Spleen (tissue), 11 donors: Measurements from ENCODE around the gene WDR13. TPM values are rescaled to one million over a fixed set of nuclear protein-coding genes. Genes with fewer than 3 reads are reported as not detected.

ENCODE experiments used
- DNase-seq: peaks from one replicate; pipeline ENCODE4 v3.0.0-alpha.2; 2020
- H3K27ac ChIP-seq, 8 donors: fragments of 200-600 bp; sonication (generic) in 7 of 8; 1 replicate in 4 of 8; 2 replicates in 4 of 8; pipeline versions ENCODE4 v1.5.0 to v1.8.0; 2016 to 2021; ENCODE audit warnings: inconsistent platforms in 4 of 8, mild to moderate bottlenecking in 4 of 8, moderate library complexity in 1 of 8
- H3K27me3 ChIP-seq, 7 donors: fragments of 200-600 bp; sonication (generic) in 6 of 7; replicated peaks in 1 of 7; 1 replicate in 4 of 7; 2 replicates in 3 of 7; pipeline versions ENCODE4 v1.5.0 to v1.8.0; 2016 to 2021; ENCODE audit warnings: inconsistent platforms in 3 of 7, mild to moderate bottlenecking in 1 of 7
- H3K36me3 ChIP-seq, 6 donors: fragments of 200-600 bp; sonication (generic) in 5 of 6; 1 replicate in 4 of 6; 2 replicates in 2 of 6; pipeline versions ENCODE4 v1.5.0 to v1.8.0; 2016 to 2021; ENCODE audit warnings: inconsistent platforms in 2 of 6
- H3K4me1 ChIP-seq, 6 donors: fragments of 200-600 bp; sonication (generic) in 5 of 6; 1 replicate in 3 of 6; 2 replicates in 3 of 6; pipeline versions ENCODE4 v1.5.0 to v1.8.0; 2016 to 2021; ENCODE audit warnings: inconsistent platforms in 3 of 6
- H3K4me3 ChIP-seq, 8 donors: fragments of 200-600 bp; sonication (generic) in 7 of 8; 1 replicate in 4 of 8; 2 replicates in 4 of 8; pipeline versions ENCODE4 v1.5.0 to v1.8.0; 2016 to 2021; ENCODE audit warnings: inconsistent platforms in 4 of 8, mild to moderate bottlenecking in 4 of 8, moderate library complexity in 2 of 8
- H3K9me3 ChIP-seq, 8 donors: fragments of 200-600 bp; sonication (generic) in 7 of 8; 1 replicate in 4 of 8; 2 replicates in 4 of 8; pipeline versions ENCODE4 v1.5.0 to v1.8.0; 2016 to 2021; ENCODE audit warnings: inconsistent platforms in 4 of 8
- CTCF ChIP-seq, 11 experiments: fragments of 200-600 bp in 7 of 11; fragments of 450-650 bp in 4 of 11; sonication (generic) in 4 of 11; IDR thresholded peaks in 8 of 11; conservative IDR thresholded peaks in 3 of 11; 1 replicate in 7 of 11; 2 replicates in 4 of 11; pipeline versions ENCODE4 v1.4.0 to v1.8.0; 2016 to 2021; ENCODE audit warnings: antibody characterized with exemption in 11 of 11, inconsistent platforms in 4 of 11, mild to moderate bottlenecking in 1 of 11
- POLR2A ChIP-seq, 3 donors: fragments of 450-650 bp; IDR thresholded peaks; one replicate each; pipeline ENCODE4 v1.5.1; 2017; ENCODE audit warnings: antibody characterized with exemption in 3 of 3, mild to moderate bottlenecking in 1 of 3
- POLR2AphosphoS5 ChIP-seq, 3 donors: sonication (generic); formaldehyde crosslinking; IDR thresholded peaks; one replicate each; pipeline ENCODE4 v1.5.1; 2017; ENCODE audit warnings: antibody characterized with exemption in 3 of 3
- WGBS, 5 donors: extraction: QIAGEN DNeasy Blood & Tissue Kit in 3 of 5; methylation state at CpG; one replicate each; pipeline versions ENCODE4 v1.1.5 to v1.1.7; 2013 to 2018; 5-methylcytosine and 5-hydroxymethylcytosine counted together
- intact Hi-C: fragments of 100-400 bp; cut with DNase I; formaldehyde crosslinking; loops from one replicate; pipeline ENCODE4 v1.15.0; 2023; ENCODE audit warnings: low total_unique reads
- polyA plus RNA-seq, 3 donors: library from polyadenylated mRNA; stranded (reverse); fragments of 200-250 nt; gene quantifications; one replicate each; pipeline ENCODE4 v1.2.1, GENCODE V29; 2013
- total RNA-seq, 7 donors: library from RNA; depleted of rRNA in 3 of 7; stranded (reverse); fragments of >200 nt in 3 of 7; fragmentation: NEBNext Ultra II Directional in 4 of 7; extraction: Animal tissue kit (Norgen Biotek cat#: 25700) in 4 of 7; gene quantifications; one replicate each; pipeline versions ENCODE4 v1.1.0 to v1.2.1, GENCODE V29; 2016 to 2021
- donor health status: healthy with polysubstance abuse.
- donor health status: DM: no; HTN: no; CAD: no; lungs with moderate emphysema.
- donor health status: DM: no; HTN: no; CAD: no.
- donor health status: Bipolar disorder and iron deficiency.
- donor health status: healthy.
- donor health status: DM: no; HTN: no; CAD: no.
- donor health status: DM: yes; HTN: yes; CAD: no.

The WDR13 gene
- total and polyA plus RNA-seq, 10 donors = 61.2 to 200 (median 85.4) TPM

- peak overlapping the region in 1 of 8 donors; percentile 24 for H3K4me3 ChIP-seq
- WGBS, 5 donors = 79 to 89% (median 85%) methylated on average over 10 of the region's 10 CpGs
- no peaks in the 10 kb centered on the region for H3K36me3 ChIP-seq
- no peak for DNase-seq
- no peaks in the 10 kb centered on the region for H3K27me3 ChIP-seq
- TF ChIP-seq CTCF (IDR thresholded peaks at IDR 0.05 in 8 of 11, conservative IDR thresholded peaks at IDR 0.05 in 3 of 11) (no peak), POLR2AphosphoS5 (IDR thresholded peaks at IDR 0.05) (no peak), POLR2A (IDR thresholded peaks at IDR 0.05) (no peak)
- intact Hi-C loops = no loop called here
- H3K9me3 ChIP-seq = no peaks in the 10 kb centered on the region
- H3K27ac ChIP-seq = peak overlapping the region in 4 of 8 donors; percentile 19 to 61 (median 41)
- H3K4me1 ChIP-seq = peaks cover 0 to 16% (median 7%) of the 10 kb centered on the region in 6 donors
These were observed 34.9 kb downstream of the WDR13 start for GRCh38 chrX:48632207-48632606.

- H3K27ac ChIP-seq = no peak overlapping the region
- peaks cover 0 to 12% (median 7%) of the 10 kb centered on the region in 6 donors for H3K4me1 ChIP-seq
- no peak overlapping the region for H3K4me3 ChIP-seq
- TF ChIP-seq CTCF (IDR thresholded peaks at IDR 0.05 in 8 of 11, conservative IDR thresholded peaks at IDR 0.05 in 3 of 11) (no peak), POLR2AphosphoS5 (IDR thresholded peaks at IDR 0.05) (no peak), POLR2A (IDR thresholded peaks at IDR 0.05) (no peak)
- H3K36me3 ChIP-seq = no peaks in the 10 kb centered on the region
- no peaks in the 10 kb centered on the region for H3K27me3 ChIP-seq
- no peak for DNase-seq
- no peaks in the 10 kb centered on the region for H3K9me3 ChIP-seq
- intact Hi-C loops = no loop called here
- 36 to 67% (median 45%) methylated on average over 1 of the region's 1 CpG for WGBS, 5 donors
These were observed 39.0 kb downstream of the WDR13 start for GRCh38 chrX:48636301-48636700.

GRCh38 chrX:48636776-48637175, 39.5 kb downstream of the WDR13 start:
- H3K36me3 ChIP-seq = no peaks in the 10 kb centered on the region
- no peak for TF ChIP-seq POLR2AphosphoS5 (IDR thresholded peaks at IDR 0.05)
- TF ChIP-seq POLR2A (IDR thresholded peaks at IDR 0.05) = no peak
- no peak for TF ChIP-seq CTCF (IDR thresholded peaks at IDR 0.05 in 8 of 11, conservative IDR thresholded peaks at IDR 0.05 in 3 of 11)
- H3K27ac ChIP-seq = no peak overlapping the region
- H3K9me3 ChIP-seq = no peaks in the 10 kb centered on the region
- H3K4me3 ChIP-seq = no peak overlapping the region
- DNase-seq = no peak
- WGBS, 5 donors = 31 to 71% (median 33%) methylated on average over 2 of the region's 2 CpGs
- H3K27me3 ChIP-seq = no peaks in the 10 kb centered on the region
- intact Hi-C loops = no loop called here
- peaks cover 0 to 7% (median 4%) of the 10 kb centered on the region in 6 donors for H3K4me1 ChIP-seq

GRCh38 chrX:48645669-48646068, 48.4 kb downstream of the WDR13 start:
- no peak for TF ChIP-seq POLR2AphosphoS5 (IDR thresholded peaks at IDR 0.05)
- TF ChIP-seq CTCF (IDR thresholded peaks at IDR 0.05 in 8 of 11, conservative IDR thresholded peaks at IDR 0.05 in 3 of 11) = no peak
- no peak for TF ChIP-seq POLR2A (IDR thresholded peaks at IDR 0.05)
- intact Hi-C loops = no loop called here

More at GRCh38 chrX:48645669-48646068, 48.4 kb downstream of the WDR13 start:
- no peaks in the 10 kb centered on the region for H3K9me3 ChIP-seq
- H3K27ac ChIP-seq = no peak overlapping the region
- WGBS, 5 donors = 84 to 97% (median 92%) methylated on average over 7 of the region's 7 CpGs
- H3K36me3 ChIP-seq = no peaks in the 10 kb centered on the region
- H3K4me3 ChIP-seq = no peak overlapping the region
- peaks cover 0 to 9% (median 6%) of the 10 kb centered on the region in 6 donors for H3K4me1 ChIP-seq
- DNase-seq = no peak
- H3K27me3 ChIP-seq = no peaks in the 10 kb centered on the region
